Stimulated activated CD4-positive, alpha-beta T cell treated with anti-CD3 and anti-CD28 coated beads, Interleukin-12 subunit alpha, Interleukin-12 subunit beta, amount 100 ng/mL, for 24 hours (primary cell): ENCODE data around the gene COL6A2.
"Not testable (repeated sequence)": the region's sequence is repeated elsewhere in the genome, so short reads cannot be mapped to it uniquely, and the experiment has no call there.

Experiments
- DNase-seq, 2 experiments: peaks; one replicate each; pipeline ENCODE4 v3.0.0-alpha.2; 2020; ENCODE audit warnings: low read depth in 2 of 2

The COL6A2 gene

DNA sequence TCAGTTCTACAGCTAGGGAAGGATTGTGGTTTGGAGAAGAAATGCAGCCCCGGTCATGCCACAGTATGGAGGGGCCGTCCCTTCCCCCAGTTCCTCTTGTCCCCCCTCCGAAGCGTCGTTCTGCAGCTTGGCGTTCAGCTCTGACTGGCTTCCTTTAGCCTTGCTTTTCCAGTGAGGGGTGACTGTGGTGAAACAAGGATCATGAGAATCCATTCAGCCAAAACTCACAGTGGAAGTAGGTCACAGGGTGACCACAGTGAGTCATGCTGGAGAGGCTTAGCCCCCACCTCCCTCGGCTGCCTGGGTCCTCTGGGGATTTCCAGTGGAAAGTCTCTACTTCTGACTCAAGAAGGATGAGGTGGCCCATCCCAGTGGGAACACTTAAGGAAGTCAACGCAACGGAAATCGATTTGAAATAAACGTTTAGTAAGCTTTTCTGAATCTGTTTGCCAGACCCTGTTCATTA is 37.3 kb upstream of the COL6A2 start:
- no peak for DNase-seq

DNA sequence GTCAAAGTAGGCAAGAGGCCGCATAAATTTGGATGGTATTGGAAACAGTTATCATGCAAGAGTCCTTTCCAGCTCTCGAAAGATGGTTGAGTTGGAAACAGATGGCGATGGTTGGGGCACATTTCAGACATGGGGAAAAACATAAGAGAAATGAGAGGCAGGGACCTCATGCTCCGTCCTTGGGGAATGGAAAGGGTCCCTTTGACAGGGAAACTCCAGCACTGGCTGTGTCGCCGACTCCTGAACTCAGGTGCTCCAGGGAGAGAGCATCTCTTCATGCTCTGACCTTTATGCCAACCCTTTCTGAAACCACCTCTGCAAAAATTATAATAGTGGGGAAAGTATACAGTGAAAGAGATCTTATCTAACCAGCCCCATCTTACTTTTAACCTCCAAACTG is 36.8 kb upstream of the COL6A2 start:
- DNase-seq = no peak

DNA sequence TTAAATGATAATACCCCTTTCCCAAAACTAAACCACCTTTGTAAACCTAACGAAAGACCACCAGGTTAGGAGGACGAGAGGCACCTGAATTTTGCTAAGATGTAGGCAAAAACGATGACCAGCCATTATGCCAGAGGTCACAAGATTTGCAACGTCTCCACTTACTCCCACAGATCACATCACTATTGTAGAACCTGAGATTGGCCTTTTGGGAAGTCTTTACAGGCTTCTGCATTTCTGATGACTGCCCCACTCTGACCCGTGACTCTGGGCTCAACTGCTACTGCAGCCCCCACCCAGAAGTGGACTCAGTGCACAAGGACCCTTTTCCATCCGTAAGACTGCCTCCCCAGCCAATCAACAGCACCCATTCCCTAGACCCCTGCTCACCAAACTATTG is 36.4 kb upstream of the COL6A2 start:
- no peak for DNase-seq

DNA sequence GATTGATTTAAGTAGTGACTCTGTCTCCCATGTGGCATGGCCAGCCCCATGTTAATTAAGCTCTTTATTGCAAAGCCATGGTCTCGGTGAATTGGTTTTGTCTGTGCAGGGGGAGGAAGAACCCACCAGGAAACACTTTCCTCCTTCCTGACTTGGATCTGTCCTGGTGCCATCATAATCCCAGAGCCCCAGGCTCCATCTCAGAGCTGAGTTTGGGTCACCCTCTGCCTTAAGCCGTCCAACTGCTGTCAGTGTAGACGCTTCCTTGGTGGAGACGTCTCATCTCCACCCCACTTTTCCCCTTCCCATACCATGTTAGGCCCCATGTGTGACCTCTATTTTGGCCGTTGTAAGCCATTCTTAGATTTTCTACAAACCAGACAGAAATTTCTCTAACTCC is 36.0 kb upstream of the COL6A2 start:
- DNase-seq = no peak

DNA sequence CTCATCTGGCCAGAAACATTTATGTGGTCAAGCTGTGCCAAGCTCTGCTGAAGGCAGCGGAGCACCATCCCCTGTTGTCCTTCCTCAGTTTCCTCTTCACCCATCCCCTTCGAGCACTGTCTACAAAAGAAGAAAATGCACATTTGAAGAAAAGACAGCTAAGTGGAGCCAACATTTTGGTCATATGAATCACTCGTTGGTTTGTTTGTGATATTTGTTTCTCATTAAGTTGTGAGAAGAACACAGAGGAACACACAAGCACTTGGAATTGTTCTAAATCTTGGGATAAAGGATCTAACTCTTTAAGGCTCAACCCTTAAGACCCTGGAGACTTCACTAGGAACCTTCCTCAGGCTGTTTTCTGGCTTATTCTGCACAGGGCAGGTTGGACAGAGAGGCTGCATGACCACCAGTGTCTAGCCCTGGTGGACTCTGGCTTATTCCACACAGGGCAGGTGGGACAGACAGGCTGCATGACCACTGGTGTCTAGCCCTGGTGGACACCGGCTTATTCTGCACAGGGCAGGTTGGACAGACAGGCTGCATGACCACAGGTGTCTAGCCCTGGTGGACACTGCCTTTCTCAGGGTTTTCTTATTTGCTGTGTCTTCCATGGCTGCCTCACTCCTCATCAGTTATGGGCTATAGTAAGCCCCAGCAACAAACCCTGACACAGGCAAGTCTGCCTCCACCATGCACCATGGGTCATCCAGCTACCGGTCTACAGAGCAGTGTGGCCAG is 35.3 kb upstream of the COL6A2 start:
- DNase-seq = no peak

DNA sequence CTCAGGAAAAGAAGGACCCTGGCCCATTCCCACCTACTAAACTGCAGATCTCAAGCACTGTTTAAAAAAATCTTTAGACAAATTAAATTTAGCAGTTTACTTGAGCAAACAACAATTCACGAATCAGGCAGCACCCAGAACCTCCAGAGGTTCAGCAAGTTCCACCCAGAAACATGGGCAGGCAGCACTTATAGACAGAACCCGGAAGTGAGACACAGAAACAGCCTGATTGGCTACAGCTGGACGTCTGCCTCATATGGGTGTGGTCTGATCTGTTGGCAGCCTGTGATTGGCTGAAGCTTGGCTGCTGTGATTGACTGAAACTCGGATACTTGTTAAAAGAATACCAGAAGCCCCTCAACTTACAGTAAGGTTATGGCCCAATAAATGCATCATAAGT is 34.7 kb upstream of the COL6A2 start:
- no peak for DNase-seq

DNA sequence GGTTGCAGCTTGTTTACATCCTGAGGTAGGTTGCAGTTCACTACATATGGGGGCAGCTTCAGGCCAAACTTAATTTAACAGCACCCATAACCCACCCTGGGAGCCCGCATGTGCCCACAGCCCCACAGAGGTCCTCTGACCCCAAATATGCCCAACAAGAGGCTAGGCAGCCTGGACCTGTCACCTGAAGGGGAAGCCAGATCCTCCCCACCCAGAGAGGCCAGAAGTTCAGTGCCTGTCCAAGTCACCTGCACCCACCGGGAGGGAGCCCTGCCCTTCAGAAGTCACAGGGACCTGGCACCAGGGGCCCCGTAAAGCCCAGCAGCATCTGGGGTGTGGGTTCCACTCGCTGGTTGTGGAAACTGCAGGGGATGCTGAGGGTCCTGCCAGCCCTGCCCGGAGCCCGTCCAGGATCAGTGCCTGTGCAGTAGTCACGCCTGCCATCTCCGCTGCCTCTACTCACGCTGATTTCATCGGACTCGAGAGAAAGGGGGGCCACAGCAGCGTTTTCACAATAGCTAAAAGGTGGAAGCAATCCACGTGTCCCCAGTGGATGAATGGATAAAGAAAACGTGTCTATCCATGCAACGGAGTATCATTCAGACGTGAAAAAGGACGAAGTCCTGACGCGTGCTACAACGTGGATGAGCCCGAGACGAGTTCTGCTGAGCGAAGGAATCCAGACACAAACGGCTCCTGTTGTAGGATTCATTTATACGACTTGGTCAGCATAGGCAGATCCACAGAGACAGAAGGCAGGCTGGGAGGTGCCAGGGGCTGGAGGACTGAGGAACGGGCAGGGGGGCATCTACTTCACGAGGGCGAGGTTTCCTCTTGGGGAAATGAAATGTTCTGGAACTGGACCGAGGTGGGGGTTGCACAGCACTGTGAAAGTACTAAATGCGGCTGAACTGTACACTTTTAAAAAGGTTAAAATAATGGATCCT is 33.9 kb upstream of the COL6A2 start:
- no peak for DNase-seq

DNA sequence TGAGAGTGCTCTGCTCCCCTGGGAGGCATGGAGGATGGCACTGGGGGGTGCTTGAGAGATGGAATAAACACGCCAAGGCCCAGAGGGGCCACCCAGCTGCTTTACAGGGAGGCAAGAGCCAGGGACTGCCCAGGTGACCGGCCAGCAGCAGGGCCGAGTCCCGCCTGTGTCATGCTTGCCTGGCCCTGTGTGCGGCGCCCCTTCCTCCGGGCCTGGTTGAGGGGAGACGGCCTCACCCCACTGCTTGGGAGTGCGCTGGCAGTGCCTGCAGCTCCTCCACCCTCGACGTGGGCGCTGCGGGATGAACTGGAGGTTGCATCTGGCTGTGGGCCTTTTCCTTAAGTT is 33.1 kb upstream of the COL6A2 start:
- DNase-seq = no peak

DNA sequence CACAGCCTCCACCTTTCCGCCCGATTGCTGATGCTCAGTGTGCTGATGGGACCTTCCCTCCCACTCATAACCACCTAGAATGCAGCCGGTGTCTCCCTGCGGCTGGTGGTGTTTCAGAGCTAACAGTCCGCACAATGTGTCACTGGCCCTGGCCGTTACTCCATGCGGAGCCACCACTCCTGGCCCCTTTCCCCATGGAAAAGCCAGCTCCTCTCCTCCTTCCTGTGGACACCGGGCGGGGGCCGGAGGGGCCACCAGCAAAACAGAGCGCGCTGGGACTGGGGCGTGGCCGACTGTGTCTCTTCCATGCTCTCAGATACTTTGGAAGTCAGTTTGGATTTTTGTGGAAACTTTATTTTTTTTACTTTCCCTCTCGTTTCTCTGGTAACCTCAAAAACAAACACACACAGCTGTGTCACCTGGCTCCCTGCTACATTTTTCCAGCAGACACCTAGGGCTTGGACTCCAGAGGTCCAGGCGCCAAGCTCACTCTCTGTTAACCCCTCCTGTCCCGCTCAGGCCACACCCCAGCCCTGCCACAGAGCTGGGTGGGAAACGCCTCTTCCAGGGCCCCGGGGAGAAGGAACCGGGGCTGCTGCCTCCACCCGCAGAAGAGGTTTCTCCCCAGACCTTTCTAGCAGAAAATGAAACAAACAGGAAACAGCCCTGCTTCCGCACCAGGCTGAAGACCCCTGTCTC is 32.5 kb upstream of the COL6A2 start:
- DNase-seq = no peak

DNA sequence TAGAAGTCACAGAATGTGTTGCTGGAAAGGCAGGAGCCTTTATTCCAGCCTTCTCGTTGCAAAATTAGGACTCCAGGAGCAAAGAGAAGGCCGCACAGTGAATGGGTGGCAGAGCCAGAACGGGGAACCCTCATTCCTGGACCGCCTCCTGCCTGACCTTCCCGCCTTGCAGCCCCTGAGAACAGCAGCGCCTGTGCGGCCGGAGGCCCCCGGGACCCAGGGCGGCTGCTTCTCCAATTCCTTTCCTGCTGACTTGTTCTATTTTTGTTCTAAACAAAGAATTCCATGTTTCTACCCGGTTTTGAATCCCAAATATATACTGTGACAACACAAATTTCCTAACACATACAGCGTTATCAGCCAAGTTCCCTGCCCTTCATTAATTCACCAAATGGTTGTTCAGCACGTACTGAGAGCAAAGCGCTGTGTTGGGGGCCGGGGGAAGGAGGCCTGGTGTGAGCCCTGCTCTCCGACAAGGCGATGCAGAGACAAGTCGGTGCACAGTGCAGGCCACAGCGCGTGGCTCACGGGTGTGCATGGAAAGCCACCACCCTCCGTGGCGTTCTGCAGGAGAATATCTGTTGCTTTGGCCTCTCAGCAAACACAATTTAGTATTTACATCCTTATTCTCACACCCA is 31.9 kb upstream of the COL6A2 start:
- no peak for DNase-seq

DNA sequence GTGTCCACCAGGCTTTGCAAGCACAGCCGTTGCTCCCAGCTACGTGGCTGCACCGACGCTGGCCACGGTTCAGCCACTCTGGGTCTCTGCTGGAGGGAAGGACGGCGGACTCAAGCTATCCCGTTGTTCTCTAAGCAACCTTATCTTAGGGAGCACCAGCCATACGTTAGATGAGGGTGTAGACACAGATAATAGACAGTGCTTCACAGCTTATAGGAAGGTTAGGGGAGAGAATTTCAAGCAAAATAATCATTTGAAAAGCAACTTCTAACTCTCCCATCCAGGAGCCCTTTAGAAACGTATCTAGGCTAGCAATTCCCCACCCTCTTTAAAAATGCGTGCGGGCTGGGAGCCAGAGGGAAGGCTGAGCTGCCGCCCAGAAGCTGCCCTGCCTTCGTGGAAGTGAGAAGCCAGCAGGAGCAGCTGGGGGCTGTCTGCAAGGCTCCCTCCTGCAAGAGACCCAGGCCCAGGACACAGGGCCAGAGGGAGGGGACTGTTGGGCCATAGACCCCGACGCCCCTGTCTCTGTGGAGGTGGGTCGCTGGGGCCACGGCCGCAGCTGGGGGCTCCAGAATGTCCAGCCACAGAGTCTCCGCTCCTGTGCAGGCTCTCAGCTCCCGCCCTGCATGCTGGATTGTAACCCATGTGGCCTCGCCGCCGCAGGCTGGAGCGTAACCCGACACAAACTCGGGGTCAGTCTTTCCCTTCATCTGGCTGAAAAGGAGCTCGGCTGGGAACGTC is 31.2 kb upstream of the COL6A2 start:
- no peak for DNase-seq

DNA sequence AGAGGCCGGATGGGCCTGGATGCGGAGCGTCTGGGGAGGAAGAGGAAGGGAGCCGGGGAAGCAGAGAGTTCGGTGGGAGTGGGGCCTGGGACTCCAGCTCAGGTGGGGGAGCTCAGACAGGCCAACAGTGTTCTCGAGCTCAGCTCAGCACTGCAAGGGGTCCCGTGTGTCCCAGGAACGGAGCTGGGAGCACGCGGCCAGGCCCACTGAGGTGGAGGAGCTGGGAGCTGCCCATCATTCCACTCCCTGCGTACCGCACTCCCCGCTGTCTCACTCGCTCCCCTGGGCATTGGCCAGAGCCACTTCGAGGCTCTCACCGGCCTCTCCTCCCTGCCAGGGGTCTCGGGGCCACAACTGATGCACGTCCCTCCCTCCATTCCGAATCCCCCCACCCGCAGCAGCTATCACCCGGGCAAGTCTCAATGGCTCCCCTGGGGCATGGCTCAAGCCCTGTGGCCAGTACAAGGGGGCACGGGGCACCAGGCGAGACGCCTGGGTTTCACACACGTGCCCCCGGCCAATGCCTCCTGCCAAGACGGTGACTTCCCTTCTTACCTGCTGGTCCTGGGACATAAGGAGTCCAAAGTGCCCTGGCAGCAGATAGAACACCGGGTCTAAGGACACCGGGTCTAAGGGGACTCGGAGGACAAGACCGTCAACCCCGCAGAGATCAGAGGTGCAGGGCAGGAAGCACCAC is 30.3 kb upstream of the COL6A2 start:
- DNase-seq = no peak

DNA sequence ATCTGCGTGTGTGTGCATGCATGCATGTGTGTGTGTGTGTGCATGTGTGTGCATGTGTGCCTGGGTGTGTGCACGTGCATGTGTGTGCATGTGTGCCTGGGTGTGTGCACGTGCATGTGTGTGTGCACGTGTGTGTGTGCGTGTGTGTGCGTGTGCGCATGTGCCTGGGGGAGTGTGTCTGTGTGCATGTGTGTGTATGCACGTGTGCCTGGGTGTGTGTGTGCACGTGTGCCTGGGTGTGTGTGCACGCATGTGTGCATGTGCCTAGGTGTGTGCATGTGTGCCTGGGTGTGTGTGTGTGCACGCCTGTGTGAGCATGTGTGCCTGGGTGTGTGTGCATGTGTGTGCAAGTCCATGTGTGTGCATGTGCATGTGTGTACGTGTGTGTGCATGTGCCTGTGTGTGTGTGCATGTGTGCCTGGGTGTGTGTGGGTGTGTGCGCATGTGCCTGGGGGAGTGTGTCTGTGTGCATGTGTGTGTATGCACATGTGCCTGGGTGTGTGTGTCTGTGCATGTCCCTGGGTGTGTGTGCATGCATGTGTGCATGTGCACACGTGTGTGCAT is 29.3 kb upstream of the COL6A2 start:
- no peak for DNase-seq

DNA sequence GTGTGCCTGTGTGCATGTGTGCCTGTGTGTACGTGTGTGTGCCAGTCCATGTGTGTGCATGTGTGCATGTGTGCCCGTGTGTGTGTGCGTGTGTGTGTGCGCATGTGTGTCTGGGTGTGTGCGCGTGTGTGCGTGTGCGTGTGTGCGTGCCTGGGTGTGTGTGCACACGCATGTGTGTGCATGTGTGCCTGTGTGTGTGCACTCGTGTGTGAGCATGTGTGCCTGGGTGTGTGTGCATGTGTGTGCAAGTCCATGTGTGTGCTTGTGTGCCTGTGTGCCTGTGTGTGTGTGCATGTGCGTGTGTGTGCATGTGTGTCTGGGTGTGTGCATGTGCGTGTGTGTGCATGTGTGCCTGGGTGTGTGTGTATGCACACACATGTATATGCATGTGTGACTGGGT is 28.7 kb upstream of the COL6A2 start:
- no peak for DNase-seq

DNA sequence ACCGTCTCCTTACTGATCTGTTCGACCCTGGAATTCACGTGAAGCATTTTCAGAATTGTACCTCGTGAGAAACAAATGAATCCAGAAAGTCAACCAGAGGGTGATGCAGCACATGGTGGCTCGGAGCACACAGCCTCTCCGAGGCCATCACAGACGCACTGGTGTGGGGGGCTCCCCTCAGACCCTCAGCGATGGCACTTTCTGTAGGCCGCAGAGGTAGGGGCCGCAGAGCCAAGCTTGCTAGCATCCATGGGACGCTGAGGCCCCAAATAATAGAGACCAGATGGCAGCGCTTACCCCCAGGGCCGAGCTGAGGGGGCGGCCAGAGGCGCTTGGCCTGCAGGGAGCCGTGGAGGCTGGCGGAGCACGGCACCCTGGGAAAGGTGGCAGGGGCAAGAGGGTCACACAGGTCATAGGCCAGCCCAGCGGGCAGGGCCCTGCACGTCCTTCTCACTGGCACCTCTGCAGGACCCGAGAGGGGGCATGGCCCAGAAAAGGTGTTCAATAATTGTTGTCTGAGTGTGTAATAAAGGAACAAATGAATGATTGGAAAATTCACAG is 28.1 kb upstream of the COL6A2 start:
- DNase-seq = no peak

DNA sequence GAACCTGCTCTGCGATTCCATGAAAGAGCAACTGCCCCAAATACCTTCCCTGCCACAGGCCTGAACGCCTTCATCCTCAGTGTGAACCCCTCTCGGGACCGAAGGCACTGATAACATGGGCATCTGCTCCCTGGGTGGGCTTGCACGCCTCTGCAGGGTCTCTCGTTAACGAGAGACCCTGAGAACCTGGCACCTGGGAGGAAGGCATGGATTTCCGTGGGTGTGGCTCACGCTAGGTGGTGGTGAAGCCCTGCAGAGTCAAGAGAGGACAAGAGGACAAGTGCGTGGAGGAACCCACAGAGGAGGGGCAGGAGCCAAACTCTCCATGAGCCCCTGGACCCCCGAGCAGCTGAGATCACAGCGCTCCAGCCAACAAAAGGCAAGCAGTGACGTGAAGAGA is 26.8 kb upstream of the COL6A2 start:
- no peak for DNase-seq

DNA sequence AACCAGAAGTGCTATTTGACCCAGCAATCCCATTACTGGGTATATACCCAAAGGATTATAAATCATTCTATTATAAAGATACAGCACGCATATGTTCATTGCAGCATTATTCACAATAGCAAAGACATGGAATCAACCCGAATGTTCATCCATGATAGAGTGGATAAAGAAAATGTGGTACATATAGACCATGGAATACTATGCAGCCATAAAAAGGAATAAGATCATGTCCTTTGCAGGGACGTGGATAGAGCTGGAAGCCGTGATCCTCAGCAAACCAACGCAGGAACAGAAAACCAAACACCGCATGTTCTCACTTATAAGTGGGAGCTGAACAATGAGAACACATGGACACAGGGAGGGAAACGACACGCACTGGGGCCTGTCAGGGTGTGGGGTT is 21.2 kb upstream of the COL6A2 start:
- not testable (repeated sequence) for DNase-seq

DNA sequence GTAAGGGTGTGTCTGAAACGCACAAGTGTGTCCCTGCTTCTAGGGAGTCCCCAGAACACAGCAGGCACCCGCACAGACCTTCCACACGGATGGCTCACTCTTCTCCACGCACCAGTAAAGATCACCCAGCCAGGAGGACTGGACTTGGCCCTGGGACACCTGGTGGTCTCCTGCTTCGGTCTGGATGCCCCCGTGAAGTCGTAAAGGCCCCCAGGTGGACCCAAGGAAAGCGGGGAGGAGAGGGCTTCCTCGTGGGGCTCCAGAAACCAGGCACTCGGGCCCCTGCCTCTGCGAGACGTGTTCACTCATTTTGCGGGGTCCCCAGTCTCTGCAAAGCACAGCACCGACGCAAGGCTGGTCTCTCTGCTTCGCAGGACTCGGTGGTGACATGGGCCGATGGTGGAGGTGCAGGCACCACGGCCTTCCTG is 20.2 kb upstream of the COL6A2 start:
- no peak for DNase-seq

DNA sequence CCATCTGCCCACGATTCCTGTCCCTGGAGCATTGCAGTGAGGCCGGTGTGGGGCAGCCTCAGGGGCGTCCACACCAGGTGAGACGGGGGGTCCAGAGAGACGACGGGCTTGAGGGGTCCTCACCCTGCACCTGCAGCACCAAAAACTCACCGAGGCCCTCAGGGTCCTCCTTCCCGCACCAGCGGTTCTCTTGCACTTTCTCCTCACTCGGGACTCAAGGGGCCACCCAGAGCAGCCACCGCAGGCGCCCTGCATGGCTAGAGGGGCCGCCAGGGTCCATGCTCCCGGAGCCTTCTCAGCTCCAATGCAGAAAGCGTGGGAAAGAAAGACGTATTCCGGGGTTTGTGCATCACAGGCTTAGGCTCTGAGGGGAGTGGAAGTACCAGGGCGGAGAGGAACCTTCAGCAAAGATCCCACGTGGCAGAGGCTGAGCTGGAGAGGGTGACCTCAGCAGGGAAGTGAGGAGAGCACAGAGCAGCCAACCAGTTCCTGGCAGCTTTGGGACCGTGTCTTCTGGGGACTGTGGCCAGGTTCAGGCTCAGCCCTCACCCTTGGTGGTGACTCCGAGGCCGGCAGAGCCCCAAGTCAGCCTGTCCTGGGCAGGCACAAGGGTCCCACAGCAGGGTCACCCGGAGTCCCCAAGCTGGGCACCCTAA is 19.5 kb upstream of the COL6A2 start:
- DNase-seq = no peak

DNA sequence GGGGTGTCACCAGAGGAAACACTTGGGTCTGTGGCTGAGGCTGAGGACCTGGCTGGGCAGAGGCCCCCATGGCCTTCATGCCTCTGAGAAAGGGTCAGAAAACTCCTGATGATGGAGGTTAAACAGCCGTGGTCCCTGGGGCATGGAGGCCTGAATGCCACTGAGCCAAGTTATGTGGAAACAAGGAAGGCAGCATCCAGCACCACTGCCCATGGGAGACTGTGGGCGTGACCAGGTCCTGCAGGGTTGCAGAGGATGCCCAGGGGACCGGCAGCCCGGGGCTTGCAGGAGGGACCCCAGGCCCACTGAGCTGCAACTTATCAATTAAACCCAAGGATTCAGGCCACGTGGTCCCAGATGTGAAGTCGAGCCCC is 18.9 kb upstream of the COL6A2 start:
- no peak for DNase-seq
